GM19372 (cell line): ENCODE results near the gene PGAM2.

Experiments
- ATAC-seq: cut with Tn5 transposase; IDR thresholded peaks from one replicate; pipeline ENCODE4 v1.9.1; 2021; ENCODE audit warnings: mild to moderate bottlenecking, low read depth, moderate library complexity; ENCODE audit not compliant: unreplicated experiment

PGAM2 gene

DNA sequence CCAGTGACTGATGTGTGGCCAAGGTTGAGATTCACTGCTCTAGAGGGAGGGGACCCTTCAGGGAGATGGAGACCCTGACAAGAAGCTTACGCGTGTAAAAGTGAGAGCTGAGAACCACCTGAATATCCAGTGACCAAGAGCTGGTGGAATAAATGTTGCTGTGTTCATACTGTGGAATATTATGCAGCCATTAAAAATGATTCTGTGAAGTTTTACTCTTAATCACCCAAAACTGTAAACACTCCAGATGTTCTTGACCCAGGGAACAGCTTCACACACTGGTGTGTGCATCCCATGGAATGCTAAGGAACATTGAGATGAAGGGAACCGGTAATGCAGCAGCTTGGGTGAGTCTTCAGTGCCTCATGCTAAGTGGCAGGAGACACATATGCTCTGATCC, 21.3 kb upstream of the PGAM2 start:
- no peak for ATAC-seq

GRCh38 chr7:44085546-44085945, 20.2 kb upstream of the PGAM2 start:
- ATAC-seq: no peak

GRCh38 chr7:44084701-44085100, 19.3 kb upstream of the PGAM2 start:
- ATAC-seq: no peak

DNA sequence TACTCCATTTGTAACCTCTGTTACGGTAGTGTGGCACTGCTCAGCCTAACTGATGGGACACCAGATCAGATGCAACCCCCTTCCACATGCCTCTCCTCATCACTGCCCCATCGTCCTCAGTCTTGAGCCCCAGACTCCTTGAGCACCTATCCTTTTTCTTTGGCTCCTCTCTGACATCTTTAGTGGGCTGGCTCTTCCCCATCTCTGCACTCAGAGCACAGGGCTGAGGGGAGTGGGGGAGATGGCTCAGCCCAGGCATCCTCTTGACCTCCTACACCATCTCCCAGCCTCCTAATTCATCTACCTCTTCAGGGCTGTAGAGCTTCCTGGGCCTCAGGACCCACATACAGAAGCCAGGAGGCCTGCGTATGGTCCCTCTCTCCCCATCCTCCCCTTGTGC, 18.4 kb upstream of the PGAM2 start:
- no peak for ATAC-seq

GRCh38 chr7:44082541-44083207, 17.3 kb upstream of the PGAM2 start:
- ATAC-seq: peak; percentile 87

GRCh38 chr7:44081266-44081748, 15.9 kb upstream of the PGAM2 start:
- ATAC-seq: no peak

- no peak for ATAC-seq
These were observed 15.4 kb upstream of the PGAM2 start for GRCh38 chr7:44080686-44081265.

- ATAC-seq: no peak
These were observed 14.8 kb upstream of the PGAM2 start for GRCh38 chr7:44080118-44080517.

DNA sequence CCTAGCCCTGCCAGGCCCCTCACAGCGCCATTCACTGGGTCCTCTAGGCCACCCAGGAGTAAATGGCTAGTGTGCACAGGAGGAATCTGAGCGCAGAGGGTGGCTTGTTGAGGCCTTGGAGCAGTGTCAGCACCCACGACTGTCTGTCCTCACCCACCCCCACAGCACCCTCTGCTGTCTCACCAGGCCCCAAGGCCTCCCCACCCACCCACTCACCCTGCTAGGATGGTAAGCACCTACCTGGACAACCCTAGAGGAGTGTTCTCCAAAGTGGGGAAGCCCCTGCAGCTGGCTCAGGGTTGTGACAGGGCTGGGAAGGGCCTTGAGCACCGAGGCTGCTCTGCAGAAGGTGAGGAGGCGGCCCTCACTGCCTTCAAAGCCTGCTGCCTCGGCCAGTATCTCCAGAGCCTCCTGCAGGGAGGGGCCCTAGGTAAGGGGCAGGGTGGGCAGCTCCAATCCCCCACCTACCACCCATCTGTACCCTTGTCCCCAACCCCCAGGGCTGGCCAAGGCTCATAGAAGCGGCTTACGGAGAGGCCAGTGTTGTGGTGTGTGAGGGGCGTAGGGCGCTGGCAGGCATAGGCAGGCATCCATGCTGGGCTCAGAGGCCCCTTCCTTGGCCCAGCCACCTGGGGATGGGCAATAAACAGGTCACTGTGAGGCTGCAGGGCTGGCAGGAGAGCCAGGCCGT, 14.1 kb upstream of the PGAM2 start:
- no peak for ATAC-seq

DNA sequence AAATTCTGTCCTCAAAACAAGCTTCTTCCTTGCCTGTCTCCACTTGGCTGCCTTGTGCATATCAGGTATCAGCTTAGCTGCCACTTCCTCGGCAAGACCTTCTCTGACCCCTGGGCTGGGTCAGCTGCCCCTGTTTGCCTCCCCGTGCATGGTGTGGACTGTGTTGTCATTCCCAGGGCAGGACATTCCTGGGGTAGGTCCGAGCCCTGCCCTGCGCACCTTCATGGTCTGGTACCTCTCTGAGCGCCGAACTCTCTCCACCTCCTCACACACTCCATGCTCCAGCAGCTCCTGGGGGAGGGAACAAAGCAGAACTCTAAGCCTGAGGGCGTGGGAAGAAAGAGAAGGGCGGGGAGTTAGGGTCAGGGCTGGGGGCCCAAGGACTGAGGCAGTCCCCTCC, 13.2 kb upstream of the PGAM2 start:
- no peak for ATAC-seq

DNA sequence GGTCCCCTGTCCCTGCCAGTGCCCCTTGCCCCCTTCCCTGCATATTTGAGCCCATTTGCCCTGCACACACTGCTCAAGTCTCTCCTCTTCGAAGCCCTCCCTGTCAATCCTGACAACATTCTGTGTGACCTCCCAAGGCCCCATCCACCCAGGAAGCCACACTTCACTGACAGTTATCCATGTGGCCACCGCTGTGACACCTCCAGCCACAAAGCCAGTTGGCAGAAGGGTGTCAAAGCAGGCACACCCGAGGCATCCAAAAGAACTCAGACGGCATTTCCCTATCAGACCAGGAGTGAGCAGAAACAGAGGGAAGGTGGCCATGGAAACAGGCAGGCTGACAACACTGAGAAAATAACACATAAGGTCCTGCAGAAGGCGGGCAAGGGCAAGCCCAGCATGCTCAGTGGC, 12.3 kb upstream of the PGAM2 start:
- no peak for ATAC-seq

DNA sequence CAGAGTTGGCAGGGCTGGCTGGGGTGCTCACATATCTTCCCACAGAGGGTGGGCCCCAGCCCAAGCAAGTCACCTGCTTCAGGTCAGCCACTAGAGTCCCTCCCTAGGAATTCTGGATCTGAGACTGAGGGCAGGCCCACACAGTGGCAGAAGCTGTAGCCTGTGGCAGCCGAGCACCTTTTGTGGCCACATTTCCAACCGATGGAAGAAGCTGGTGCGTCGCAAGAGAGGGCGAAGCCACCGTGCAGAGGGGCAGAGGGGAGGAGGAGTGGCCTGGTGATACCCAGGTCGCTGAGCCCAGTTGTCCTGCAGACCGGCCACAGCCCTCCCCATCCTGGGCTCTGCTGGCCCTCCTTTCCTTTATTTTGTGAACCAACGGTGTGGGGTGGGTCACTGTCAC, 11.7 kb upstream of the PGAM2 start:
- ATAC-seq: no peak

DNA sequence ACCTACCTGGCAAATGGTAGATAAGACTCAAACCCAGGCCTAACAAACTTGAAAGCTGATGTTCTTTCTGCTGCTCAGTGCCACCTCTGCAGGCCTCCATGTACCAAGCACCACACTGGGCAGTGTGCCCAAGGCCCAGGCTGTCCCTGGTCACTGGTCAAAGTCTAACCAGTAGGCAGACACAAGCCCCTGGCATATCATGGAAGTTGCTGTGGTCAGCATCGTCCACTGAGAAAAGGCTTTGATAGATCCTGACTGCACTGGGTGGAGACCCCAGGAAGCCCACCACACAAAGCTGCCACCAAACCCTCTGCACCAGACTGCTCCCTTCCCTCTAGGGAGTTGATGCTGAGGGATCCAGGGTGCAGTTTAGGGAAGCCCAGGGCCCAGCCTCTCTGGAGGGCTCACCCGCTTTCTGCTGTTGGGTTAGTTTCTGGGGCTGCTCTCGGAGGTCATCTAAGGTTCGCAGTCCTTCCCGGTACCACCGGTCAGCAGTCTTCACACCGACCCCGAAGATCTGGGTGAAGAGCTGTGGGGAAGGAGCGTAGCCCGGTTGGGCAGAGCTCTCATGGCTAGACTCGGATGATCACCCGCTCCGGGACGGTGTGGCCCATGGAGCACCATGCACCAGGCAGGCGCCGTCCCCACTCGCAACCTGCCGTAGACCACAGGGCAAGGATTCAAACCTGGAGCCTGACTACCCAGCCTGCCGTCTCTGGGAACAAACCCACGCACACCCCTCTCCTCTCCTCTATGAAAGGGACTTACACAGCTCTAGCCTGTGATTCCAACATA, 10.9 kb upstream of the PGAM2 start:
- ATAC-seq: no peak

GRCh38 chr7:44075296-44076075, 10.1 kb upstream of the PGAM2 start:
- ATAC-seq: no peak

DNA sequence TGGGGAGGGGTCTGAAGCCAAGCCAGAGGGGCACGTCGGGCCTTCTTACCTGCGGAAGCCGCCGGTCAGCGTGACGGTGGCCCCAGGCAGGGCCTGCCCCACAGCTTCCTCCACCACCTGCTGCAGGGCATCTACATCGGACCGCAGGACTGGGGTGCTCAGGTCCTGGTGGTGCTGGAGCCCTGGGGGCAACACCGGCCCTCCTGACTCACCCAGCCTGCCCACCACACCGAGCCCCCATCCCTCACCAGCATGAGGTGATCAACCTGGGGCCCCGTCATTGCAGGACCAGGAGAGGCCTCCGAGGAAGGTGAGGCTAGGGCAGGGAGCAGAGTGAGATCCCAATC, 9.0 kb upstream of the PGAM2 start:
- no peak for ATAC-seq

DNA sequence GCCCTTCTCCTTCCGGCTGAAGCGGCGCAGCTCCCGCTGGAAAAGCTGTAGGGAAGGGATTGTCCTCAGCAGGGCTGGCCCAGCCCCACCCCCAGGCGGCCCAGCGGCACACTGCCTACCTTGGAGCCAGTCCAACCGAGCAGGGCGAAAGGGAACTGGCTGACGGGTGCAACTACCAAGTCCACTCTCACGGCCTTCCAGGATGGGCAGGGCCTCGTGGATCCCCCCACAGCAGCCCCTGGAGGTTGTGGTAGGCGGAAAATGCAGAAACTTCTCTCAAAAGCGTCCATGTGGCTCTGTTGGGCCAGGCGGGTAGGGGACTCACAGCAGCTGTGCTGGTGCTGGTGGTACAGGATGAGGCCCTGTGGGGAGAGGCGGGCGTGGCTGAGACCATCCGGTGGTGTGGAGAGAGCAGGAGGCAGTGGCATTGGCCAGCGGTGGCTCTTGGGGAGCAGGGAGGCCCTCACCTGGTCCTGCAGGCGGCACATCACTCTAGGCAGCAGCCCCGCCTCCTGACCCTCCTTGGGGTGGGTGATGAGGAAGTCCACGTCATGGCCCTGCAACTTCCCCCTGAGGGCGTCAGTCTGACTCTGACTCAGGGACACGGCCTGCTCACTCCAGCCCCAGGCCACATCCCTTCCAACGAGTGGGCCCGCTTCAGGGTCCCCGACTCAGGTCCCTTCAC, 8.4 kb upstream of the PGAM2 start:
- peak; percentile 73 for ATAC-seq

- ATAC-seq: no peak
These were observed 7.2 kb upstream of the PGAM2 start for GRCh38 chr7:44072364-44073231.

- no peak for ATAC-seq
These were observed 6.5 kb upstream of the PGAM2 start for GRCh38 chr7:44071726-44072363.
